IgD-negative memory B cell (primary cell): ENCODE measurements around the gene TIMP1. TPM values are rescaled to one million over a fixed set of nuclear protein-coding genes. Genes with fewer than 3 reads are reported as not detected.

Experiments
- H3K27ac Mint-ChIP-seq, 3 donors: one replicate each; pipeline ENCODE4 v1.8.0; 2020 to 2022; ENCODE audit warnings: mild to moderate bottlenecking in 3 of 3, mixed read lengths in 3 of 3, moderate library complexity in 1 of 3
- H3K27me3 Mint-ChIP-seq: one replicate; pipeline ENCODE4 v1.8.0; 2021; ENCODE audit warnings: mixed read lengths
- H3K36me3 Mint-ChIP-seq: one replicate; pipeline ENCODE4 v1.8.0; 2020; ENCODE audit warnings: mild to moderate bottlenecking, mixed read lengths
- H3K4me1 Mint-ChIP-seq, 3 donors: one replicate each; pipeline ENCODE4 v1.8.0; 2020 to 2022; ENCODE audit warnings: mixed read lengths in 3 of 3, mild to moderate bottlenecking in 1 of 3
- H3K4me3 Mint-ChIP-seq, 4 donors: one replicate each; pipeline ENCODE4 v1.8.0; 2020 to 2022; ENCODE audit warnings: mild to moderate bottlenecking in 4 of 4, mixed read lengths in 4 of 4, moderate library complexity in 3 of 4
- H3K9me3 Mint-ChIP-seq, 3 donors: one replicate each; pipeline ENCODE4 v1.8.0; 2020 to 2021; ENCODE audit warnings: mixed read lengths in 3 of 3, mild to moderate bottlenecking in 1 of 3
- polyA plus RNA-seq: library from polyadenylated mRNA; unstranded; fragments of 300-500 nt; fragmentation: Illumina TruSeq; gene quantifications from one replicate; pipeline ENCODE4 v1.2.3, GENCODE V29; 2021

Gene TIMP1
- polyA plus RNA-seq, 1 donor from 2014 or later: 22.8 TPM

DNA sequence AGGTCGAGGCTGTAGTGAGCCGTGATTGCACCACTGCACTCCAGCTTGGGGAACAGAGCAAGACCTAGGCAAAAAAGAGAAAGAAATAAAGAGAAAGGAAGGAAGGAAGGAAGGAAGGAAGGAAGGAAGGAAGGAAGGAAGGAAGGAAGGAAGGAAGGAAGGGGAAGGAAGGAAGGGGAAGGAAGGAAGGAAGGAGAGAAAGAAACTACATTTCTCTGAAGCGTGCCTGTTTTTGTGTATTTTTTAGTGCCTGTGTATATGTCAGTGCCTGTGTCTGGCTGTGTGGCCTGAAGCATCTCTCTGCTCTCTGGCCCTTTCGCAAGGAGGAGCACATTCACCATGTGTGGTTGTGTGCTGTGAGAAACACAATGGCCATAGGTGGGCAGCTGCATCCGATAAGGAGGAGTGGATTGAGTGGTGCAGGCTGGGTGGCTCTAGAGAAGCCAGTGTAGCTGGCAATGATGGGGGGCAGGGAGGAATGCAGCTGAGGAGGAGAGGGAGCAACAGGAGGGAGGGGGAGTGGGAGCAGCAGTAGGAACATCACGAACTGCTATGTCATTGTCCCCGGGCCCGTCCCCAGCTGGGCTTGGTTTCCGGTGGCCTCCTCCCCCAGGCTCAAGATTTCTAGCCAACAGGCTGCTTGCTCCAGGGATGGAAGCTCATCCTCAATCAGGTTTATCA, 26.0 kb downstream of the TIMP1 start:
- no peak overlapping the region for H3K27ac Mint-ChIP-seq
- H3K27me3 Mint-ChIP-seq: peaks cover 2% of the 10 kb centered on the region
- no peak overlapping the region for H3K4me3 Mint-ChIP-seq
- no peaks in the 10 kb centered on the region for H3K9me3 Mint-ChIP-seq
- H3K4me1 Mint-ChIP-seq: no peaks in the 10 kb centered on the region
- no peaks in the 10 kb centered on the region for H3K36me3 Mint-ChIP-seq

DNA sequence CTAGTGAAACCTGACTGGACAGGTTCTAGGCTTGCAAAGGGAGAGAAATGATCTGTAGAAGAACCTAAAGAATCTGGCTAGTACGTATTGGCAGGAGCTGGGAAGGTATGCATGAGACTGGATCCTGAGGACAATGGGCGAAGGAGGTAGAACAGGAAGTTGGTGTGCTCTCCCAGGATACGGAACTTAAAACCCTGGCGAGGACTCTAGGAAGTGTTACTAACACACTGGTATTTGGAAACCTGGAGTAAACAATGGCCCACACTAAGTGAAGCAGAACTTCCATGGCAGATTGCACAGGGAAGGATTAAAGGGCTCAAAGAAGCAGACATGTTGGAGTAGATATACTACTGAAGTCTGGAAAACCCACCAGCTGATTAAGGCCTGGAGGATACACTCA, 28.3 kb downstream of the TIMP1 start:
- H3K4me1 Mint-ChIP-seq: no peaks in the 10 kb centered on the region
- H3K4me3 Mint-ChIP-seq: no peak overlapping the region
- no peaks in the 10 kb centered on the region for H3K9me3 Mint-ChIP-seq
- no peaks in the 10 kb centered on the region for H3K27me3 Mint-ChIP-seq
- no peak overlapping the region for H3K27ac Mint-ChIP-seq
- H3K36me3 Mint-ChIP-seq: no peaks in the 10 kb centered on the region

GRCh38 chrX:47611489-47611888, 29.3 kb downstream of the TIMP1 start:
- no peaks in the 10 kb centered on the region for H3K9me3 Mint-ChIP-seq
- H3K4me3 Mint-ChIP-seq: no peak overlapping the region
- no peak overlapping the region for H3K27ac Mint-ChIP-seq
- H3K4me1 Mint-ChIP-seq: no peaks in the 10 kb centered on the region
- H3K36me3 Mint-ChIP-seq: no peaks in the 10 kb centered on the region
- H3K27me3 Mint-ChIP-seq: no peaks in the 10 kb centered on the region

- no peaks in the 10 kb centered on the region for H3K4me1 Mint-ChIP-seq
- no peaks in the 10 kb centered on the region for H3K36me3 Mint-ChIP-seq
- H3K9me3 Mint-ChIP-seq: no peaks in the 10 kb centered on the region
- no peak overlapping the region for H3K4me3 Mint-ChIP-seq
- H3K27me3 Mint-ChIP-seq: no peaks in the 10 kb centered on the region
- H3K27ac Mint-ChIP-seq: no peak overlapping the region
These were observed 29.7 kb downstream of the TIMP1 start for GRCh38 chrX:47611926-47612325.

DNA sequence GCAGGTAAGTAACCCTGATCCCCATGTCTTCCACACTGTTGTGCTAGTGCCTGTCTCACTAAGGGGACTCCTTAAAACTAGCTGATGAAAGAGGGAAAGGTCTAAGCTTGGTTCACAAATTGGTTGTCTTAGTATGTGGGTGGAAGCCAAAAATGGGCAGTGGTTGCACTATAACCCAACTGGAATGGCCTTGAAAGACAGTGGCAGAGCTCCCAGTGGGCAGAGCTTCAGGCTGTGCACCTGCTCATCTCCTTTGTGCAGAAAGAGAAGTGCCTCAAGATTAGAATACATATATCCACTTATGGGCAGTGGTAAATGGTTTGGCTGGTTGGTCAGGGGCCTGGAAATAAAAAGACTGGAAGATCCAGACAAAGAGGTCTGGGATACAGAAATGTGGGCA, 30.2 kb downstream of the TIMP1 start:
- H3K4me3 Mint-ChIP-seq: no peak overlapping the region
- no peaks in the 10 kb centered on the region for H3K36me3 Mint-ChIP-seq
- H3K27me3 Mint-ChIP-seq: no peaks in the 10 kb centered on the region
- no peaks in the 10 kb centered on the region for H3K4me1 Mint-ChIP-seq
- no peaks in the 10 kb centered on the region for H3K9me3 Mint-ChIP-seq
- no peak overlapping the region for H3K27ac Mint-ChIP-seq

DNA sequence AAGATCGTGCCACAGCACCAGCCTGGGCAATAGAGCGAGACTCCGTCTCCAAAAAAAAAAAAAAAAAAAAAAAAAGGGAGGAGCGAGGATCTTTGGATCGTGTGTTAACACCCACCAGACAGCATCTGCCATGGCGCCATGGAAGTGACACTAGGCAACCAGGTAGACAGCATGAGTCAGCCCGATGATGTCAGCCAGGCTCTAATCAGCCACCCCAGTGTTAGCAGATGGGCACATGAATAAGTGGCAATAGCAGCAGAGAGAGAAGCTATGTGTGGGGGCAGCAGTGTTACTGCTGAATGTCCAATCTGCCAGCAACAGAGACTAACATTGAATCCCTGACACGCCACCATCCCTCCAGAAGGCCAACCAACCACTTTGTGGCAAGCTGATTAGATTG, 30.8 kb downstream of the TIMP1 start:
- H3K27ac Mint-ChIP-seq: no peak overlapping the region
- peaks cover 0 to 2% (median 0%) of the 10 kb centered on the region in 3 donors for H3K4me1 Mint-ChIP-seq

GRCh38 chrX:47614618-47615017, 32.4 kb downstream of the TIMP1 start:
- Mint-ChIP-seq H3K4me1 (peaks cover 0 to 5% (median 0%) of the 10 kb centered on the region in 3 donors), H3K36me3 (no peaks in the 10 kb centered on the region), H3K27ac (no peak overlapping the region), H3K27me3 (peaks cover 3% of the 10 kb centered on the region), H3K4me3 (no peak overlapping the region), H3K9me3 (peaks cover 0 to 5% (median 0%) of the 10 kb centered on the region in 3 donors)

More for the DNA sequence above, 30.8 kb downstream of the TIMP1 start:
- H3K27me3 Mint-ChIP-seq: no peaks in the 10 kb centered on the region
- H3K4me3 Mint-ChIP-seq: no peak overlapping the region
- H3K36me3 Mint-ChIP-seq: no peaks in the 10 kb centered on the region
- H3K9me3 Mint-ChIP-seq: no peaks in the 10 kb centered on the region

DNA sequence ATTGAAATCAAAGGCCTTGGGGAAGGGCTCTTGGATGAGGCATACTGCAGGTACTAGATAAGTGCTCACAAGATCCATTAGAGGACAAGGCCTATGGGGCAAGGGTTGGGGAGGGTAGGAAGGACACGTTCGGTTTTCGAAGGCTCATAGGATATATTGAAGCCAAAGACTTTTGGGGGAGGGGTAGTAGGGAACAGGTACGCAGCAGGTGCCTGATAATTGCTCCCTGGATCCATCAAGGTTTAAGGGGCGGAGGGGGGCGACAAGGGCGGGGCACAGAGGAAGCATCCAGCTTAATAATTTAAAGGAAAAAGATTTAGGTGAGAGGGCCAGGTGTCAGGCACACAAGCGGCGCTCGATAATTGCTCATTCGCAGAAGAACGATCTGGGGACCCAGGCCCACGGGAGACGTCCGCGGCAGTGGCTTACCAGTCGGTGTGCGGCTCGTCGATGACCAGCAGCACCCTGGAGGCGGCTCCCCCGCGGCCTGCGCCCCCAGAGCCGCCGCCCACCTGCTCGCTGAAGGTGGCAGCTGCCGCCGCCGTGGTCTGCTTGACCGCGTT, 36.8 kb downstream of the TIMP1 start:
- H3K9me3 Mint-ChIP-seq: peaks cover 0 to 7% (median 0%) of the 10 kb centered on the region in 3 donors

DNA sequence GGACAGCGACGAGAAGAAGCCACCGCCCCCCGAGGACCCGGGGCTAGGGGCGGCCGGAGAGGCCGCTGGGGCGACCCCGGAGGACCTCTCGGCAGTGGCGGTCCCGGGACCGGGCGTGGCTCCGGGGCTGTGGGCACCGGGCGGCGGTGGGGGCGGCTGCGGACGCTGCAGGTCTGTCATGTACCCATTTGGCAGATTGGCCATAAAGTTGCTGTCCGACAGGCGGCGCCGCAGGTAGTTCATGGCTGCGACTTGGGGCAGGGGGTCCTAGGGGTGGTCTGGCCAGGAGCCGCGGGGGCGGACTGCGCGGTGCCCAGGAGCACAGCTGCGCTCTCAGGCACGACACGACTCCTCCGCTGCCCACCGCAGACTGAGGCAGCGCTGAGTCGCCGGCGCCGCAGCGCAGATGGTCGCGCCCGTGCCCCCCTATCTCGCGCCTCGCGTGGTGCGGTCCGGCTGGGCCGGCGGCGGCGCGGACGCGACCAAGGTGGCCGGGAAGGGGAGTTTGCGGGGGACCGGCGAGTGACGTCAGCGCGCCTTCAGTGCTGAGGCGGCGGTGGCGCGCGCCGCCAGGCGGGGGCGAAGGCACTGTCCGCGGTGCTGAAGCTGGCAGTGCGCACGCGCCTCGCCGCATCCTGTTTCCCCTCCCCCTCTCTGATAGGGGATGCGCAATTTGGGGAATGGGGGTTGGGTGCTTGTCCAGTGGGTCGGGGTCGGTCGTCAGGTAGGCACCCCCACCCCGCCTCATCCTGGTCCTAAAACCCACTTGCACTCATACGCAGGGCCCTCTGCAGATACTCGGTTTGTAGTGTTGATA, 37.5 kb downstream of the TIMP1 start, which contains the start of gene SYN1:
Gene SYN1, minus strand, starts transcription at position 372 of the 817 bp plus-strand sequence. Its CDS starts 129 bp downstream, at position 243.
- Mint-ChIP-seq H3K9me3 (peaks cover 0 to 7% (median 0%) of the 10 kb centered on the region in 3 donors), H3K4me3 (peak within 1 kb of the TSS in 3 of 4 donors; percentile 56 to 70 (median 59)), H3K27ac (peak within 1 kb of the TSS in 2 of 3 donors; percentile 35 to 36), H3K36me3 (no peaks in the 10 kb centered on the region), H3K27me3 (peaks cover 26% of the 10 kb centered on the region), H3K4me1 (peaks cover 0 to 6% (median 5%) of the 10 kb centered on the region in 3 donors)

More for the DNA sequence above, 36.8 kb downstream of the TIMP1 start:
- Mint-ChIP-seq H3K36me3 (no peaks in the 10 kb centered on the region), H3K27ac (peak overlapping the region in 1 of 3 donors; percentile 36), H3K4me3 (peak overlapping the region in 3 of 4 donors; percentile 29 to 70 (median 56)), H3K4me1 (peaks cover 0 to 6% (median 3%) of the 10 kb centered on the region in 3 donors), H3K27me3 (peaks cover 22% of the 10 kb centered on the region)

GRCh38 chrX:47620303-47620685, 38.1 kb downstream of the TIMP1 start:
- Mint-ChIP-seq H3K27ac (peak overlapping the region in 1 of 3 donors; percentile 1), H3K27me3 (peaks cover 28% of the 10 kb centered on the region), H3K9me3 (peaks cover 0 to 9% (median 0%) of the 10 kb centered on the region in 3 donors), H3K4me3 (peak overlapping the region in 1 of 4 donors; percentile 47), H3K36me3 (no peaks in the 10 kb centered on the region), H3K4me1 (peaks cover 0 to 6% (median 5%) of the 10 kb centered on the region in 3 donors)

DNA sequence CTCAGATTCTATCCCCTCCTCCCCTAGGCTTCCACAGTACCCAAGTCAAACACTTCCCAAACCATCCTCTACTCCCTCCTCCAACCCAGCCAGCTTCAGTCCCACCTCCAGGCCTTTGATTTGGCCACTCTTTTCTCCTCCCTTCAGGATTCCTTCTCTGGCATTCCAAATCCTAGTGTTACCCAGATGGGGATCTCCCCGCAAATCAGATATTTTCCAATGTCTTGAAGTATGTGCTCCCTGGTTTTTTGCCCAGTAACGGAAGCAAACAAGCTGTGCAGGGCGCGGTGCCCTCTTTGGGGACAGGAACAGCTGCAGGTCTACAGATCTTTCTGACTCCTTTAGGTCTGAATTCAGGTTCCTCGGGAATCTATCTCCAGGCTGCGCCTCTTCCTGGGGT, 39.6 kb downstream of the TIMP1 start:
- Mint-ChIP-seq H3K4me3 (no peak overlapping the region), H3K4me1 (peaks cover 0 to 6% (median 5%) of the 10 kb centered on the region in 3 donors), H3K27ac (no peak overlapping the region), H3K36me3 (peaks cover 2% of the 10 kb centered on the region), H3K9me3 (peaks cover 0 to 9% (median 0%) of the 10 kb centered on the region in 3 donors), H3K27me3 (peaks cover 28% of the 10 kb centered on the region)

GRCh38 chrX:47623540-47624027, 41.3 kb downstream of the TIMP1 start:
- peaks cover 0 to 7% (median 0%) of the 10 kb centered on the region in 3 donors for H3K9me3 Mint-ChIP-seq
- peak overlapping the region; percentile 16 to 76 (median 54) for H3K4me3 Mint-ChIP-seq
- H3K27me3 Mint-ChIP-seq: peaks cover 28% of the 10 kb centered on the region
- peak overlapping the region in 2 of 3 donors; percentile 10 to 17 for H3K27ac Mint-ChIP-seq
- H3K4me1 Mint-ChIP-seq: peaks cover 0 to 5% (median 5%) of the 10 kb centered on the region in 3 donors
- H3K36me3 Mint-ChIP-seq: peaks cover 2% of the 10 kb centered on the region

GRCh38 chrX:47625365-47625764, 43.1 kb downstream of the TIMP1 start:
- Mint-ChIP-seq H3K36me3 (peaks cover 2% of the 10 kb centered on the region), H3K9me3 (peaks cover 0 to 3% (median 0%) of the 10 kb centered on the region in 3 donors), H3K4me3 (peak overlapping the region in 2 of 4 donors; percentile 28 to 58), H3K4me1 (peaks cover 0 to 16% (median 7%) of the 10 kb centered on the region in 3 donors), H3K27me3 (peaks cover 26% of the 10 kb centered on the region), H3K27ac (no peak overlapping the region)

DNA sequence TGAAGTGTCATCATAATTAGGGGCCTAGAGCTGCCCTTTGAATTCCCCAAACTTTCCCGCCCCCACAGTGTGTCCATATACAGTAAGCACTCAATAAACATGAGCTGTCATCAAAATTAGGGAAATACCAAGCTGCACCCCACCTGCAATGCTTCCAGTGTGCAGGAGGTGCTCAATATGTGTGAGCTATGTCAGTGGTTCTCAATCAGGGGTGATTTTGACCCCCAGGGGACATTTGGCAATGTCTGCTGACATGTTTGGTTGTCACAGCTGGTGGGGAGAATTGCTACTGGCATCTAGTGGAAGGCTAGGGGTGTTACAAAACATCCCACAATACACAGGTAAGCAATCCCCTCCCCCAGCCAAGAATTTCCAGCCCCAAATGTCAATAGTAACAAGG, 46.7 kb downstream of the TIMP1 start:
- peaks cover 0 to 13% (median 6%) of the 10 kb centered on the region in 3 donors for H3K4me1 Mint-ChIP-seq
- peak overlapping the region in 1 of 3 donors; percentile 12 for H3K27ac Mint-ChIP-seq
- H3K36me3 Mint-ChIP-seq: peaks cover 2% of the 10 kb centered on the region
- H3K4me3 Mint-ChIP-seq: peak overlapping the region in 2 of 4 donors; percentile 38 to 74
- peaks cover 6% of the 10 kb centered on the region for H3K27me3 Mint-ChIP-seq
- H3K9me3 Mint-ChIP-seq: peaks cover 0 to 2% (median 0%) of the 10 kb centered on the region in 3 donors
